GM12891 (cell line): ENCODE measurements around the gene LINGO4.

Experiments used
- DNase-seq: peaks from one replicate; pipeline ENCODE4 v3.0.0; 2011; ENCODE audit warnings: low spot score; ENCODE audit not compliant: insufficient read length
- FAIRE-seq: peaks from 2 replicates; lab custom pipeline; 2011; peaks lifted over from hg19 to GRCh38; lab: Jason Lieb, UNC
- PAX5 ChIP-seq: IDR thresholded peaks from 2 replicates; pipeline ENCODE4 v1.6.1; 2011; ENCODE audit warnings: low read length, moderate library complexity, mild to moderate bottlenecking; ENCODE audit not compliant: insufficient read depth, severe bottlenecking
- POLR2A ChIP-seq: IDR thresholded peaks from 2 replicates; pipeline ENCODE4 v1.6.1; 2011; ENCODE audit warnings: low read depth, low read length, control low read depth
- POLR2AphosphoS5 ChIP-seq: IDR thresholded peaks from 2 replicates; pipeline ENCODE4 v1.6.1; 2011; ENCODE audit warnings: low read depth, low read length, control low read depth
- POU2F2 ChIP-seq: IDR thresholded peaks from 2 replicates; pipeline ENCODE4 v1.6.1; 2011; ENCODE audit warnings: low read depth, mild to moderate bottlenecking, control low read depth, low read length, moderate library complexity
- SPI1 ChIP-seq: IDR thresholded peaks from 2 replicates; pipeline ENCODE4 v1.6.1; 2011; ENCODE audit warnings: low read depth, low read length, control low read depth
- TAF1 ChIP-seq: IDR thresholded peaks from 2 replicates; pipeline ENCODE4 v1.6.1; 2011; ENCODE audit warnings: low read depth, low read length, control low read depth

LINGO4 gene

DNA sequence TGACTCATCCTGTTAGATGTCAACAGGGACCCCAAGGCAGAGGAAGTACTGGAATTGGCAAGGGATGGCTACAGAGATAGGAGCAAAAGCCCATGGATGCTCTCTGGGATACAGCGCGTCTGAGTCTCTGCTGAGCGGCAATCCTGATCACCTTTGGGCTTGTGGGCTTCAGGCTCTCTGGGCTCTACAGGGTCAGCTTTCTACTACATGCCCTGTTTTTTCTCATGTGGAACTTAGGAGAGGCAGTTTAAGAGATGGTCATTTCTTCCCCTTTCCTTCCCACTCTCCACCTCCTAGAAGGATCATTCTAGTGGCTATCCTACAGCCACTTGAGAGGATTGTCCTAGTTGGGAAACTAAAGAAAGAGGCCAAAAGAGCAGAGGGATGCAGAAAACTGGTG is 1.3 kb downstream of the LINGO4 start:
- TF ChIP-seq PAX5 (no peak), SPI1 (no peak), POU2F2 (no peak), POLR2AphosphoS5 (no peak), POLR2A (no peak), TAF1 (no peak)
- no peak for DNase-seq
- no peak for FAIRE-seq

DNA sequence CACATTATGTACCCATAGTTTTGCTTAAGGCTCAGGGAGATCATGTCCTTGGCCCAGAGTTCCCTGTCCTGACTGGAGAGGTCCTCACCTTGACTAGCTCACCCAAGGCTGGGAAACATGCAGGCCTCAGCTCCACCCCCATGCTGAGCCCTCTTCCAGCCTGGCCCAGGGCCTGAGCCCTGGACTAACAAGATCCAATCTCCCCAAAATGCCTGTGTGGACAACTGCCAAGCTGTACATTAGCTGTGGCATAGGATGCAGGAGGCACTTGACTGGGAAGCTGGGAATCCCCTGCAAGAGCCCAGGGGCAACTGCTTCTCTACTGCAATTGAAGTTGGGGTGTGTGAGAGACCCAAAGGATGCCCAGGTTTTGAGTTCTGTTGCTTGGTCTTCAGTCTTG is 2.1 kb downstream of the LINGO4 start:
- no peak for FAIRE-seq
- TF ChIP-seq PAX5 (no peak), POLR2A (no peak), TAF1 (no peak), POU2F2 (no peak), SPI1 (no peak), POLR2AphosphoS5 (no peak)

DNA sequence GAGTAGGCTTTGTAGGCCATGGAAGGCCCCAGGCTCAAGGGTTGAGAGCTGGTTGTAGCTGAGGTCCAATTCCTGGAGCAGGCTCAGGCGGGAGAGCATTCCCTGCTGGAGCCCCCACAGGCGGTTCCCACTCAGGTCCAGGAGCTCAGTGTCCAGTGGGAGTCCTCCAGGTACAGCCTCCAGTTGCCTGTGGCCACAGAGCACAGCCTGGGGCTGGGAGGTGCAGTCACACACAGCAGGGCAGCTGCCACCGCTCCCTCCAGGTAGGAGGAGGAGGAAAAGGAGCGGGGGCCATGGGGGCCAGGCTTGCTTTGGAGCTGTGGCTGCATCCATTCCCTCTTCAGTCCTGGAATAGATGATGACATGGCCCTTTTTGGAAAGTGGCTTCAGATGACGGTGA is 2.8 kb downstream of the LINGO4 start:
- no peak for FAIRE-seq
- no peak for TF ChIP-seq SPI1

More for the DNA sequence above, 2.1 kb downstream of the LINGO4 start:
- DNase-seq, result no peak

DNA sequence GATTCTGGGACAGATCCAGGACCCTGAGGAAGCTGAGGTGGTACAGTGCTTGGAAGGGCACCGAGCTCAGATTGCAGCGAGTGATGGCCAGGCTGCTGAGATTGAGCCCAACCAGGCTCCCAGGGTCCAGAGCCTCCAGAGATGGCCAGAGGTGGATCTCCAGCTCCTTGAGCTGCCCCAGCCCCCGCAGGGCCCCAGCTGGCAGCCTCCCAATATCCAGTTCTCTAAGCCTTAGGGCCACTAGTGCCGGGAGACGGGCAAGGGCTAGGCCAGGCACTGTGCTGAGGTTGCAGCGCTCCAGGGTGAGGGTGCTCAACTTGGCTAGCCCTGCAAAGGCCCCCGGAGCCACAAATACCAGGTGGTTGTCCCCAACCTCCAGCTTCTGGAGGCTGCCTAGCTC is 3.4 kb downstream of the LINGO4 start:
- no peak for TF ChIP-seq TAF1
- no peak for TF ChIP-seq POU2F2
- TF ChIP-seq POLR2A, result no peak
- TF ChIP-seq POLR2AphosphoS5, result no peak
- FAIRE-seq, result no peak
- DNase-seq, result no peak

More for the DNA sequence above, 2.8 kb downstream of the LINGO4 start:
- DNase-seq, result no peak

DNA sequence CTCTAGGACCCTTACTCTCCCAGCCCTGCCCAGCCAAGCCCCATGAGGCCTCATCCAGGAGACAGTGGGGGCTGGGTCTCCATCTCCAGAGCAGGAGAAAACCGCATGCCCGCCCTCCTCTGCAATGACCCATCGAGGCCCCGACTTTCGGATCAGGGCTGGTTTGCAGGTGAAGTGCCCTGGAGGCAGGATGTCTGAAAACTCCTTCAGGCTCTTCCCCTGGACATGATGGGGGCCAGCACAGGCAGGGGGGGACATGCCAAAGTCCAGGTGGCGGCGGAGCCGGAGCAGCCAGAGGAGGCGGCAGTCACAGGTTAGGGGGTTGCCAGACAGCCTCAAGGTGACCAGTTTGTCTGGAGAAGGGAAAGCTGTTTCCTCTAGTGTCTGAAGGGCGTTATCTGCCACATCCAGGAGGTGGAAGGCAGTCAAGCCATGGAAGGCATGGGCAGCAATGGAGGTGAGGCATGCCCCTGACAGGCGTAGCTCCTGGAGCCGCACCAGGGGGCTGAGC is 3.9 kb downstream of the LINGO4 start:
- TF ChIP-seq PAX5, result no peak
- no peak for TF ChIP-seq POLR2AphosphoS5
- TF ChIP-seq TAF1, result no peak
- TF ChIP-seq POU2F2, result no peak
- TF ChIP-seq SPI1, result no peak
- no peak for TF ChIP-seq POLR2A

DNA sequence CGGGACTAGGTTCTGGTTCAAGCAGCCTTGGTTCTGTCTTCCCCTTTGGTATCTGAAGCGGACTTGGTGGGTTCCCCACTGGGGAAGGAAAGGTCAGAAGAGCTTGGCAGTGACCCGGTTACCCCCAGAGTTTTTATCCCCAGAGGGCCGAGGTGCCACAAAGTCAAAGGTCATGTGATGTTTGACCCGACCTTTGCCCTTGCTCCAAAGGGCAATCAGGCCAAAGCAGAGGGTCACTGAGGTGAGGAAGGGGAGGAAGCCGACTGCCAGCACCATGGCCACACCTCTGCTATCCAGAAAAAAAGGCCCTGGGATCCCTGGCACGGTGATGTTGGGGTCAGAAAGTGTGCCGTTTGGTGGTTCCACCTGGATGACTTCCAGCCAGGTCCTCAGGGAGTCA is 4.4 kb downstream of the LINGO4 start:
- FAIRE-seq (no peak), DNase-seq (no peak)
- TF ChIP-seq POLR2AphosphoS5, result no peak
- TF ChIP-seq POLR2A, result no peak
- TF ChIP-seq SPI1, result no peak
- TF ChIP-seq TAF1, result no peak
- no peak for TF ChIP-seq PAX5
- TF ChIP-seq POU2F2, result no peak

More for the DNA sequence above, 3.9 kb downstream of the LINGO4 start:
- FAIRE-seq (no peak), DNase-seq (no peak)

DNA sequence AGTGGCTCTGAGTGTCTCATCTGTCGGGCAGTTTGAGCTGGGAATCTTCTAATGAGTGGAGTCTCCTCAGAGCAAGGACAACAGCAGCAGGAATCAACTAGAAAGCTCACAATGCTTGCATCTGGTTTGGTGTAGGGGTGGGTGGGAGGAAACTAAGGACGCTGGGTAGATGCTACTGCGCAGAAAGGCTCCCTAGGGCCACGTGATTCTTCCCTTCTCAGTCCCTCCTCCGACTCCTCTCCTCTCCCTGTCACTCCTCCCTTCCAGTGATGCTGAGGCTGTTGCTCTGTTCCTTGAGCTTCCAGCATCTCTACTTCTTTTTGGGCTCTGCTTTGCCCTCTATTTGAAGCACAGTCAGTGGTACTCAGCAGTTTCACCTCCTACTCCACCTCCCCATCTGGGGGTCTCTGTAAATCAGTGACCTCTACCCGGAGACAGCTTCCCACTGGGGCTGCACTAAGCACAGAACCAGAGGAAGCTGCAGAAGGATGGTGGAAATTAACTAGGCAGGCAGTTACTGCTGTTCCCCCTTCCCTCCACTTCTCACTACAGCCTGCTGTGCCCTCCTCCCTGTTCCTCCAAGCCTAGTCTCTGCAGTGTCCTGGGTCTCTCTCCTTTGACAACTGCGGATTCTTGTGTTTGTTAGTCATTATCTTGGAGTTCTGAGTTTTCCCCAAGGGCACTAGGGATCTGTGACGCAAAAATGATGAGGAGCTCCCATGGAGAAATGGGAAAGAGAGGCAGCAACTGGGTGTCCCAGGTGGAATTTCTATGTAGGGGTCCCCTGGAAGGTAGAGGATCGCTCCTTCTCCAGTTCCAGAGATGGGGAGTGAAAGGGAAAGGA is 5.8 kb downstream of the LINGO4 start:
- FAIRE-seq, result no peak

DNA sequence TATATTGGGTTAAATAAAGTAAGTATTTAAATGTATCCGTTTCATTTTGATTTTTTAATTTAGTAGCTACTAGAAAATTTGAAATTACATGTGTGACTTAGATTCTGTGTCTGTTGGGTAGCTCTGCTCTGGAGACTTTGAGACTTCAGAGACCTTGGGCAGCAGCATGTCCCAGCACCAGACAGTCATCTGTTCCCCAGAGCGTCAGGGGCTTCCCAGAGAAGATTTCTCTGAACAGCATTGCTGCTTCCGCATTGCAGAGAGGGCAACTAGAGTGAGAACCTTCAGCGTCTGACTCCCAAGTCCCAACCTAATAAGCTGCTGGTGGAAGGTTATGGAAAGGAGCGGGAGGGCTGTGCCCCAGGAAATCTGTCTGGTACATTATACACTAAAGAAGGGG is 6.6 kb downstream of the LINGO4 start:
- DNase-seq (no peak), FAIRE-seq (no peak)
- no peak for TF ChIP-seq POLR2A
- no peak for TF ChIP-seq TAF1
- TF ChIP-seq POU2F2, result no peak
- no peak for TF ChIP-seq PAX5
- no peak for TF ChIP-seq SPI1
- TF ChIP-seq POLR2AphosphoS5, result no peak

More for the DNA sequence above, 5.8 kb downstream of the LINGO4 start:
- DNase-seq, result no peak
- TF ChIP-seq POLR2A, result no peak
- no peak for TF ChIP-seq POU2F2
- TF ChIP-seq POLR2AphosphoS5, result no peak
- no peak for TF ChIP-seq PAX5
- TF ChIP-seq TAF1, result no peak
- no peak for TF ChIP-seq SPI1

DNA sequence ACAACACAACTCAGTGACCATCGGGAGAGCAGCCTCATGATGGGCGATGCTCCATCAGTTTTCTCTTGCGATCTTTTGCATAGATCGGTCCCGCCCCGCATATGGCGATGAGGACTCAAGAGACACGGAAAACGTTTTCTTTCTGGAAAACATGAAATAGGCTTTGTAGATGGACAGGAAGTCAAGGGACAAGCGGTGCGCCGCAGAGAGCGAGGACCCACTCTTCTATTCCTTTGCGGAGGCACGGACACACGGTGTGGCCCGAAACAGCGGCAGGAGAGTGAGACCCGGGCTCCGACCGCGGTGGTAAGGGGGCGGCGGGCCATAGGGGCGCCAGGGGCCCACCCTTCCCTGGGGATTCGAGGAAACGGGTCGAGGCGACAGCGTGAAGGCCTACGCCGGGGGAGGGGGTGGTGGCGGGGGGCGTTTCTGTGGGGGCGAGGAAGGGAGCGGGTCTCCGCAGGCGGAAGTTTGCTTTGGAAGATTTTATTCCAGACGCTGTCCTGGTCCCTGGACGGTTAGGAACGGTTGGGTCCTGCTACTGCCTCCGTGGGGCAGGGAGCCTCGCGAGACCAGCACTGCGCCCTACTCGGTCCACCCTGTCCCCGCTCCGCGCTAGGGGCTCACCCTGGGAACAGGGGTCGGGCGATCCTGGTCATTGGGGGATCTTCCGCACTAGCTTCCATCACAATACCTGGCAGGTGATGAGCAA is 14.1 kb downstream of the LINGO4 start:
- no peak for TF ChIP-seq PAX5
- no peak for TF ChIP-seq POLR2A
- no peak for TF ChIP-seq TAF1
- no peak for TF ChIP-seq POU2F2
- TF ChIP-seq POLR2AphosphoS5, result no peak
- TF ChIP-seq SPI1, result no peak
- DNase-seq (no peak), FAIRE-seq (no peak)
